H1 (cell line): ENCODE results near the gene PKIB. TPM values are rescaled to one million over a fixed set of nuclear protein-coding genes. Genes with fewer than 3 reads are reported as not detected.

Experiments used
- CTCF ChIA-PET: fragments of 300-600 bp; sonication (Branson Sonifier 250); formaldehyde crosslinking; loops from one replicate; lab custom pipeline; 2021; ENCODE audit not compliant: partially characterized antibody; lab: Charles Lee
- POLR2A ChIA-PET: fragments of 300-600 bp; sonication (Branson Sonifier 250); formaldehyde crosslinking; loops from one replicate; lab custom pipeline; 2021; ENCODE audit warnings: inconsistent platforms; ENCODE audit not compliant: partially characterized antibody; lab: Charles Lee
- DNase-seq, 2 experiments: peaks; one replicate each; pipeline versions ENCODE4 v3.0.0 to v3.0.0-alpha.2; 2010 to 2022; ENCODE audit warnings: low spot score in 2 of 2, low read depth in 1 of 2, mixed read lengths in 1 of 2
- FAIRE-seq: peaks from 2 replicates; lab custom pipeline; 2011; peaks lifted over from hg19 to GRCh38; lab: Jason Lieb, UNC
- H2AFZ ChIP-seq: 2 replicates; pipeline ENCODE4 v1.8.1; 2012; ENCODE audit warnings: low read length, inconsistent platforms
- H2AK5ac ChIP-seq: 2 replicates; pipeline ENCODE4 v1.6.1; 2013; ENCODE audit warnings: low read depth, low read length
- H2BK120ac ChIP-seq: replicated peaks from 2 replicates; pipeline ENCODE3; 2013; ENCODE audit warnings: low read depth, low read length, inconsistent platforms
- H2BK12ac ChIP-seq: 2 replicates; pipeline ENCODE4 v1.6.1; 2013; ENCODE audit warnings: low read depth, low read length
- H2BK15ac ChIP-seq: 2 replicates; pipeline ENCODE4 v1.6.1; 2013; ENCODE audit warnings: low read length
- H2BK20ac ChIP-seq: 2 replicates; pipeline ENCODE4 v1.6.1; 2013; ENCODE audit warnings: low read length
- H2BK5ac ChIP-seq: 2 replicates; pipeline ENCODE4 v1.6.1; 2013; ENCODE audit warnings: low read depth, low read length
- H3K14ac ChIP-seq: 2 replicates; pipeline ENCODE4 v1.6.1; 2013; ENCODE audit warnings: inconsistent platforms; ENCODE audit not compliant: insufficient read length
- H3K18ac ChIP-seq: 2 replicates; pipeline ENCODE4 v1.6.1; 2013; ENCODE audit warnings: low read length; ENCODE audit errors: extremely low read depth
- H3K23ac ChIP-seq: 2 replicates; pipeline ENCODE4 v1.6.1; 2013; ENCODE audit warnings: inconsistent platforms; ENCODE audit not compliant: insufficient read length
- H3K23me2 ChIP-seq: 2 replicates; pipeline ENCODE4 v1.6.1; 2013; ENCODE audit warnings: low read depth, low read length
- H3K27ac ChIP-seq: 2 replicates; pipeline ENCODE4 v1.6.1; 2011; ENCODE audit warnings: low read depth, low read length, inconsistent platforms
- H3K27me3 ChIP-seq, 4 experiments: replicated peaks in 1 of 4; 1 replicate in 1 of 4; 2 replicates in 3 of 4; pipeline versions ENCODE4 v1.6.1 to v1.8.1; 2011 to 2013; ENCODE audit warnings: low read length in 3 of 4, mild to moderate bottlenecking in 3 of 4, inconsistent platforms in 2 of 4, mixed read lengths in 2 of 4, moderate library complexity in 1 of 4; ENCODE audit not compliant: control insufficient read depth in 3 of 4, insufficient read depth in 3 of 4; ENCODE audit errors: extremely low read depth in 1 of 4
- H3K36me3 ChIP-seq, 4 experiments: 2 replicates each; pipeline versions ENCODE4 v1.6.1 to v1.8.1; 2011 to 2013; ENCODE audit warnings: mild to moderate bottlenecking in 4 of 4, low read length in 3 of 4, moderate library complexity in 2 of 4, control low read depth in 1 of 4, inconsistent platforms in 1 of 4; ENCODE audit not compliant: insufficient read depth in 4 of 4, control insufficient read depth in 2 of 4
- H3K4ac ChIP-seq: replicated peaks from 2 replicates; pipeline ENCODE3; 2013; ENCODE audit warnings: low read length, low read depth, mixed read lengths, inconsistent platforms; ENCODE audit not compliant: insufficient read length
- H3K4me1 ChIP-seq, 4 experiments: replicated peaks in 1 of 4; 1 replicate in 1 of 4; 2 replicates in 3 of 4; pipeline versions ENCODE4 v1.6.1 to v1.8.1; 2011 to 2013; ENCODE audit warnings: low read length in 3 of 4, inconsistent platforms in 2 of 4, mixed read lengths in 1 of 4; ENCODE audit not compliant: insufficient read depth in 4 of 4, control insufficient read depth in 3 of 4
- H3K4me2 ChIP-seq, 2 experiments: 2 replicates each; pipeline versions ENCODE4 v1.6.1 to v1.8.1; 2011 to 2013; ENCODE audit warnings: low read depth in 2 of 2, low read length in 2 of 2, control low read depth in 1 of 2, inconsistent platforms in 1 of 2, mild to moderate bottlenecking in 1 of 2; ENCODE audit not compliant: insufficient read depth in 1 of 2
- H3K4me3 ChIP-seq, 4 experiments: fragments of 200-600, 300-600 bp in 1 of 4; sonication (generic), shearing (Covaris generic), sonication (Bioruptor Twin) in 1 of 4; 2 replicates each; pipeline versions ENCODE4 v1.5.1 to v1.8.1; 2011 to 2016; ENCODE audit warnings: low read length in 4 of 4, low read depth in 3 of 4, control low read depth in 2 of 4, inconsistent platforms in 2 of 4, mild to moderate bottlenecking in 2 of 4, mixed read lengths in 1 of 4, moderate library complexity in 1 of 4; ENCODE audit not compliant: insufficient read depth in 2 of 4; ENCODE audit errors: extremely low read depth in 1 of 4
- H3K56ac ChIP-seq: replicated peaks from 2 replicates; pipeline ENCODE3; 2013; ENCODE audit warnings: low read depth, mild to moderate bottlenecking, mixed read lengths, low read length, inconsistent platforms; ENCODE audit not compliant: insufficient read length
- H3K79me1 ChIP-seq: 2 replicates; pipeline ENCODE4 v1.6.1; 2013; ENCODE audit warnings: low read depth, low read length, control low read depth
- H3K79me2 ChIP-seq, 2 experiments: 2 replicates each; pipeline versions ENCODE4 v1.6.1 to v1.8.1; 2012 to 2013; ENCODE audit warnings: low read length in 2 of 2, mild to moderate bottlenecking in 2 of 2, inconsistent platforms in 1 of 2; ENCODE audit not compliant: insufficient read depth in 2 of 2, control insufficient read depth in 1 of 2
- H3K9ac ChIP-seq, 4 experiments: replicated peaks in 1 of 4; 1 replicate in 1 of 4; 2 replicates in 3 of 4; pipeline versions ENCODE4 v1.6.1 to v1.8.1; 2011 to 2013; ENCODE audit warnings: low read depth in 3 of 4, low read length in 3 of 4, control low read depth in 2 of 4, mild to moderate bottlenecking in 2 of 4, moderate library complexity in 2 of 4, inconsistent platforms in 1 of 4; ENCODE audit errors: extremely low read depth in 1 of 4
- H3K9me3 ChIP-seq, 2 experiments: 2 replicates each; pipeline versions ENCODE4 v1.6.1 to v1.8.1; 2012 to 2013; ENCODE audit warnings: mild to moderate bottlenecking in 2 of 2, moderate library complexity in 2 of 2, control low read depth in 1 of 2, inconsistent platforms in 1 of 2, low read depth in 1 of 2, low read length in 1 of 2, mixed read lengths in 1 of 2; ENCODE audit not compliant: insufficient read depth in 2 of 2
- H4K20me1 ChIP-seq, 2 experiments: replicated peaks in 1 of 2; 2 replicates each; pipeline versions ENCODE3 to v1.8.1; 2011 to 2013; ENCODE audit warnings: inconsistent platforms in 2 of 2, low read length in 2 of 2, mild to moderate bottlenecking in 1 of 2; ENCODE audit not compliant: insufficient read depth in 2 of 2, control insufficient read depth in 1 of 2
- H4K5ac ChIP-seq: 2 replicates; pipeline ENCODE4 v1.6.1; 2013; ENCODE audit warnings: low read length, low read depth, mixed read lengths, inconsistent platforms; ENCODE audit not compliant: insufficient read length
- H4K8ac ChIP-seq: 2 replicates; pipeline ENCODE4 v1.8.0; 2013; ENCODE audit warnings: mild to moderate bottlenecking, moderate library complexity, low read length, inconsistent platforms; ENCODE audit not compliant: insufficient read depth; ENCODE audit errors: extremely low read depth
- H4K91ac ChIP-seq: replicated peaks from 2 replicates; pipeline ENCODE3; 2013; ENCODE audit warnings: low read length, mixed read lengths, inconsistent platforms; ENCODE audit not compliant: insufficient read length
- ATF2 ChIP-seq: IDR thresholded peaks from 2 replicates; pipeline ENCODE4 v1.6.1; 2012; ENCODE audit warnings: low read length, inconsistent platforms
- ATF3 ChIP-seq: IDR thresholded peaks from 2 replicates; pipeline ENCODE4 v1.6.1; 2011; ENCODE audit warnings: low read depth, mild to moderate bottlenecking, low read length; ENCODE audit not compliant: insufficient read depth
- PHF8 ChIP-seq: fragments of 200-600 bp; sonication (generic); conservative IDR thresholded peaks from 2 replicates; pipeline ENCODE4 v1.7.1; 2012; ENCODE audit warnings: low read depth, mild to moderate bottlenecking, inconsistent platforms, low read length, moderate library complexity
- POLR2AphosphoS5 ChIP-seq: IDR thresholded peaks from 2 replicates; pipeline ENCODE4 v1.6.1; 2011; ENCODE audit warnings: low read depth, low read length
- POU5F1 ChIP-seq: IDR thresholded peaks from 2 replicates; pipeline ENCODE4 v1.6.1; 2011; ENCODE audit warnings: low read depth, mild to moderate bottlenecking, low read length, moderate library complexity
- RNF2 ChIP-seq: fragments of 200-900, 300-1000 bp; sonication (generic); IDR thresholded peaks from 2 replicates; pipeline ENCODE4 v1.7.1; 2016; ENCODE audit warnings: borderline replicate concordance, low read depth, mild to moderate bottlenecking, antibody characterized with exemption, low read length; ENCODE audit not compliant: poor library complexity, severe bottlenecking; ENCODE audit errors: missing control alignments
- SIN3A ChIP-seq, 2 experiments: IDR thresholded peaks in 1 of 2; conservative IDR thresholded peaks in 1 of 2; 2 replicates each; pipeline ENCODE4 v1.6.1; 2011 to 2012; ENCODE audit warnings: low read length in 2 of 2, improper control_type of control experiment in 1 of 2, low read depth in 1 of 2, mild to moderate bottlenecking in 1 of 2
- SIRT6 ChIP-seq: IDR thresholded peaks from one replicate; pipeline ENCODE4 v1.7.1; 2012; ENCODE audit warnings: low read length, inconsistent platforms
- SP1 ChIP-seq: IDR thresholded peaks from 2 replicates; pipeline ENCODE4 v1.6.1; 2011; ENCODE audit warnings: low read depth, low read length
- WGBS, 2 experiments: shearing (Covaris generic) in 1 of 2; methylation state at CpG; one replicate each; pipeline versions ENCODE4 v1.1.6 to v1.1.7; 2013 to 2015; ENCODE audit warnings: low lambda C conversion rate in 2 of 2, mixed read lengths in 2 of 2, inconsistent platforms in 1 of 2, low coverage in 1 of 2, missing lambda C conversion rate in 1 of 2; ENCODE audit not compliant: insufficient replicate concordance in 2 of 2, insufficient coverage in 1 of 2, insufficient read length in 1 of 2; ENCODE audit errors: extremely low coverage in 1 of 2, missing lambda C conversion rate in 1 of 2; 5-methylcytosine and 5-hydroxymethylcytosine counted together
- polyA plus RNA-seq, 7 experiments: library from polyadenylated mRNA; depleted of rRNA in 3 of 7; stranded (reverse) in 5 of 7; unstranded in 2 of 7; fragments of >200 nt in 5 of 7; fragments of 200-250 nt in 2 of 7; gene quantifications; 1 replicate in 5 of 7; 2 replicates in 1 of 7; 4 replicates in 1 of 7; pipeline versions ENCODE4 v1.2.1 to v1.2.3, GENCODE V29; 2011 to 2013; ENCODE audit warnings: missing spikeins in 2 of 7, mixed read lengths in 2 of 7
- total RNA-seq: library from RNA; stranded (reverse); fragmentation: NEBNext Ultra II Directional; extraction: Animal tissue kit (Norgen Biotek cat#: 25700); gene quantifications from 2 replicates; pipeline ENCODE4 v1.2.1, GENCODE V29; 2021

Gene PKIB
- total and polyA plus RNA-seq, 2 of the 8 experiments (the other 6 are each of a cell fraction or from before 2014, with no cell fraction given) = 13.5 to 73.3 TPM

- Histone ChIP-seq H2BK120ac (no peak overlapping the region), H2BK5ac (no peak overlapping the region), H2AFZ (no peak overlapping the region), H3K4me1 (peaks cover 0 to 11% (median 0%) of the 10 kb centered on the region in 4 experiments; a peak in 3 of 7 replicates), H3K9ac (no peak overlapping the region), H3K23ac (no peak overlapping the region), H2BK12ac (no peak overlapping the region), H4K20me1 (no peaks in the 10 kb centered on the region), H3K36me3 (no peaks in the 10 kb centered on the region), H3K23me2 (no peaks in the 10 kb centered on the region), H3K14ac (no peak overlapping the region), H3K4ac (no peak overlapping the region), H4K91ac (no peak overlapping the region), H4K5ac (no peak overlapping the region), H2BK15ac (no peak overlapping the region), H3K27ac (no peak overlapping the region), H3K79me1 (no peaks in the 10 kb centered on the region), H4K8ac (no peak overlapping the region), H3K18ac (no peak overlapping the region), H3K4me3 (no peak overlapping the region), H3K9me3 (no peaks in the 10 kb centered on the region; a peak in 1 of 4 replicates), H3K27me3 (no peaks in the 10 kb centered on the region), H3K56ac (no peak overlapping the region), H2AK5ac (no peak overlapping the region), H3K79me2 (no peaks in the 10 kb centered on the region), H2BK20ac (no peak overlapping the region), H3K4me2 (peak overlapping the region in 1 of 2 experiments; percentile 40; a peak in 2 of 4 replicates)
- CTCF ChIA-PET = interaction anchor here (1.1 kb wide), 1 partner anchor 9 kb away, joined by 4 read pairs; no protein-coding TSS in a partner anchor
- DNase-seq (no peak), FAIRE-seq (no peak)
- WGBS, 2 experiments = 70% methylated on average over 4 of the region's 4 CpGs; no CpG with 5 or more reads in 1 of the 2 experiments
- POLR2A ChIA-PET = no interaction called here
- TF ChIP-seq RNF2 (no peak), POLR2AphosphoS5 (no peak), SIN3A (conservative IDR thresholded peaks at IDR 0.05 in 1 of 2, IDR thresholded peaks at IDR 0.05 in 1 of 2; ENCODE audit: low read depth in 1 of 2, low read length in 2 of 2) (no peak), SIRT6 (no peak), POU5F1 (no peak), ATF3 (no peak), SP1 (no peak), ATF2 (no peak), PHF8 (no peak)
Measured at GRCh38 chr6:122692807-122693580, 82.8 kb downstream of the PKIB start.
